T-helper 2 cell treated with Interferon-gamma antibody and Interleukin-4, amounts not matched to agents 5 μg/mL and 100 μg/mL, for 36 hours (primary cell): ENCODE data around the gene COL4A1.

ENCODE experiments used
- DNase-seq: peaks from one replicate; pipeline ENCODE4 v3.0.0; 2021; ENCODE audit warnings: low spot score
- H3K27ac Mint-ChIP-seq: one replicate; pipeline ENCODE4 v1.8.0; 2021; ENCODE audit warnings: mild to moderate bottlenecking, mixed read lengths
- H3K27me3 Mint-ChIP-seq: one replicate; pipeline ENCODE4 v1.8.0; 2021; ENCODE audit warnings: low read depth, mixed read lengths
- H3K36me3 Mint-ChIP-seq: one replicate; pipeline ENCODE4 v1.8.0; 2021; ENCODE audit warnings: low read depth, mixed read lengths
- H3K4me1 Mint-ChIP-seq: one replicate; pipeline ENCODE4 v1.8.0; 2021; ENCODE audit warnings: low read depth, mixed read lengths
- H3K4me3 Mint-ChIP-seq: one replicate; pipeline ENCODE4 v1.8.0; 2022; ENCODE audit warnings: mild to moderate bottlenecking, moderate library complexity, mixed read lengths
- H3K9me3 Mint-ChIP-seq: one replicate; pipeline ENCODE4 v1.8.0; 2021; ENCODE audit warnings: mixed read lengths

The COL4A1 gene

DNA sequence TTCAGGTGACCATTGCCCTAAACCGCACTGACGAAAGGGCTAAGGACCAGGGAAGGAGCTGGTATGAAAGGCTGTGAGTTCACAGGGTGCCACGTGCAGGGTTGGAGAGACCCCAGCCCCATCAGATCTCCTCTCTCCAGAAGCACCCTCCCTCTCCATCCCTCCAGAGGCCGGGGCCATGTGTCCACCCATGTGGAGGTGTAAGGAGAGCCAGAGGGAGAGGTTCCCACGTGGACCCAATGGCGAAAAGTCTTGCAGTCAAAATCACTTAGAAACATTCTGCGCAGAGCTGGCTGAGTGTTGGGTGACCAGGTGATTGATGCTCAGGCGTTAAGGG, 168.3 kb downstream of the COL4A1 start:
- Mint-ChIP-seq H3K4me3 (peak overlapping the region; percentile 42), H3K4me1 (peaks cover 15% of the 10 kb centered on the region), H3K36me3 (no peaks in the 10 kb centered on the region), H3K27ac (no peak overlapping the region), H3K27me3 (peaks cover 44% of the 10 kb centered on the region), H3K9me3 (no peaks in the 10 kb centered on the region)
- no peak for DNase-seq

DNA sequence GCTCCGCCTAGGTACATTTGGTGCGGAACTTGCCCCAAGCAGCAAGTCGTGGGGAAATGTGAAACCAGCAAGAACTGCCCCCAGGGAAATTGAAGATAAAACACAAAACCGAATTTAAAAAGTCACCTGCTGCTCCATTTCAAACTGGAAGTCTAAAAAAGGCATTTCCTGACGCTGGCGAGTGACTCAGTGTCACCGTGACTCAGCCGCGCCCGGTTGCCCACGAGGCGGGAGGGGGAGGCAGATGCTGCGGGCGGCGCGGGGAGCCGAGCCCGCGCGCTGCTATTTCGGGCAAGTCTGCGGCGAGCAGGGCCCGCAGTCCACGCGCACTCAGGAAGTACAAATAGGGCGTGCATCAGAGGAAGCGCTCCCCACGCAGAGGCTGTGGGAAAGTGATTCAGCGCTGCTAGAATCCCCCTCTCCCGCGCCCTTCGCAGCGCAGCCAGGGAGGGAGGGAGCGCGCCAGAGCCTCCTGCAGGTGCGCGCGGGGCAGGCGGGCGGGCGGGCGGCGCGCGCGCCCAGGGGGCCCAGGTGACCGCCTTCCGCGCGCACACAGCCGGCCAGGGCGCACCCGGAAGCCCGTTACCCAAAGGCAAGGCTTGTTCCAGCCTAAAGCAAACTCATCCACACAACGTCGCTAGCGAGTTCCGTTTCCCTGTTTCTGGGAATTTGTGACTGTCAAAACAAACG, 168.8 kb downstream of the COL4A1 start:
- peak overlapping the region; percentile 85 for H3K4me3 Mint-ChIP-seq

DNA sequence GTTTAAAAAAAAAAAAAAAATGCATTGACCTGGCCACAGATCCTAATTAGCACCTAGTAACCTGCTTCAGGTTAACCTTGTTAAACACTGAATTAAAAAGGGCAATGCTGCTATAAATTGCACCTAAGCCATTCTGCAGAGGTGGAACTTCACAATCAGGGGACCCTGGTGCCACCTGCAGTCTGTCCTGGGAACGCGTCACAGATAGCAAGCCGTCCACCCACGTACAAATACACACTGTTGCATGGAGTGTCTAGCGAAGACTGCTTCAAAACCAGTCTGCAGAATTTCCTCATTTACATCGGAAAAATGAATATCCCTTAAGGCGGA, 169.3 kb downstream of the COL4A1 start:
- DNase-seq, result no peak
- Mint-ChIP-seq H3K9me3 (no peaks in the 10 kb centered on the region), H3K36me3 (no peaks in the 10 kb centered on the region), H3K27me3 (peaks cover 39% of the 10 kb centered on the region), H3K4me1 (peaks cover 15% of the 10 kb centered on the region), H3K27ac (peak overlapping the region; percentile 80), H3K4me3 (peak overlapping the region; percentile 85)

More for the DNA sequence above, 168.8 kb downstream of the COL4A1 start:
- Mint-ChIP-seq H3K4me1 (peaks cover 15% of the 10 kb centered on the region), H3K27ac (peak overlapping the region; percentile 80), H3K9me3 (no peaks in the 10 kb centered on the region), H3K27me3 (peaks cover 44% of the 10 kb centered on the region), H3K36me3 (no peaks in the 10 kb centered on the region)
- peak; percentile 81 for DNase-seq

DNA sequence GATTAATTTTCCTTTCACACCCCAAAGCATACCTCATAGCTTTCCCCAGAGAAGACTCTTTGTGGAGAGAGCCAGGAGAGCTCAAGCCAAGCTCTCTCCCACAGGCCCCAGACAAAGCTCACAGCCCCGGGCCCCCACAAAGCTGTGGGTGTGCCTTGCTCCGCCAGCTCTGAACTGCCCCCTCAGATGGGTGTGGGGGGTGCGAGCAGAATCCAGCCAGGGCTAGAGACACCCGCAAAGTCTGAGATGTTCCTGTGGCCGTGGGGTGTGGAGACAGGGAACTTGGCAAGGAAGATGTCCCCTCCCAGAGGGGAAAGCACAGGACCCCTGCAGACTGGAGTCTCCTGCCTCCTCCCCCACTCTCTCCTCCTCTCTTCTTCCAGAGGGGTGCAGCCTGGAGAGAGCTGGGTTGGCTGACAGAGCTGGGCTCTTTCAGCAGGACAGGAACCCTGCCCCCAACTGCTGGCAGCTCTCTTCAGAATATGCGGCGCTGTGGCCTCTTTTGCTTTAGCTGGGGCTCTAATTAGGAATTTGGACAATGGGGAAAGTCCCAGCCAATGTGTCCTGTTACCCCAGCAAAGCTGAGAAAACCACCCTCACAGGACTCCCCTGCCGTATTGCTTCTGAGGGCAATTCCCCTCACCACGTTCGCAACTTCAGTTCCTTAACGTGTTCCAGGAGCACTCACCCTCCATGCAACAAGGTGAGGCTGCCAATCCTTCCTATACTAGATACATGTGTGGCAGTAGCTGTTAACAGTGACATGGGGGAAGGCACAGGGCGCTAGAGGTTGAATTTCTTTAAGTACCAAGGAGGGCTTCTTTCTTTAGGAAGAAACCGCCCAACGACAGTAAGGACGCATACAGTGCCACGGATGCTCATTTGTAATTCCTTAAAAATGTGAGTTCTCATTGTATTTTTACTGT, 170.0 kb downstream of the COL4A1 start:
- Mint-ChIP-seq H3K27ac (peak overlapping the region; percentile 80), H3K4me3 (peak overlapping the region; percentile 85), H3K9me3 (no peaks in the 10 kb centered on the region), H3K4me1 (peaks cover 15% of the 10 kb centered on the region), H3K27me3 (peaks cover 32% of the 10 kb centered on the region), H3K36me3 (no peaks in the 10 kb centered on the region)
- DNase-seq, result no peak

DNA sequence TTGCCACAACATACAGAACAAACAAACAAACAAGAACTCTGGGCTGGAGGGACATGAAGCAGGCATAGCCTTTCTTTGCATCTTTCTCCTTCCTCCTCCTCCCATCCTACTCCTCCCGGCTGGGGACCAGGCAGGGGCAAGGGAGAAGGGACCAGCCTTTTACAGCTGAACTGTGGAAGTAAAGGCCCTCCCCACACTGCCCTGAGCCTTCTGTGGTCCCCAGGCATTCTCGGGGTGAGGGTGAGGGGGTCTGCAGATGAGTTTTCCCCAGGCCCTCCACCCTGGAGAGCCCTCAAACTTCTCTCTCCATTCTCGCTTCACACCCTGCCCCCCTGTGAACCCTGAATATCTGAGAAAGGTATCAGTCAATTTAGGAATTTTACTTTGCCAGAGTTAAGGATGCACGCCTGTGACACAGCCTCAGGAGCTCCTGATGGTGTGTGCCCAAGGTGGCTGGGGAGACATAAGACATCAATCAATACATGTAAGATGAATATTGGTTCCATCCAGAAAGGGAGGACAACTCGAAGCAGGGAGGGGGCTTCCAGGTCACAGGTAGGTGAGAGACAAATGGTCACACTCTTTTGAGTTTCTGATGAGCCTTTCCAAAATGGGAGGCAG, 170.9 kb downstream of the COL4A1 start:
- no peaks in the 10 kb centered on the region for H3K9me3 Mint-ChIP-seq
- H3K36me3 Mint-ChIP-seq, result no peaks in the 10 kb centered on the region
- no peak overlapping the region for H3K27ac Mint-ChIP-seq
- H3K4me1 Mint-ChIP-seq, result peaks cover 15% of the 10 kb centered on the region
- H3K4me3 Mint-ChIP-seq, result no peak overlapping the region
- DNase-seq, result no peak
- peaks cover 26% of the 10 kb centered on the region for H3K27me3 Mint-ChIP-seq

DNA sequence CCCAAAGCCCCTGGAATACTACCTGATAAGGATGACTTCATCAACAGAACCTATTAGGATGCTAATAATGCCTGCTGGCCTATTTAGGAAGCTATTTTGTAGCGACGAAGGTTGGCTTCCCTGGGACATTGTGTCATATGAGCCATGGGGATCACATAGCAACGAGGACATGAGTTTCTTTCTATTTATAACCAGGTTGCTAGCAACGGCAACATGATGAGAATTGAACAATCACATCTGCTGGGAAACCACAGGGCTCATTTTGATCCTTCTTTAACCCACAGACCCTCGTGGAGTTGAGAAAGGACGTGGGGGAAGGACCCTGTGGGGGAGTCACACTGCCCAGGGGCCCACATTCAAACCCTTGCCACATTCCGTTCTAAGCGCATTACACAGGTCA, 172.2 kb downstream of the COL4A1 start:
- H3K4me1 Mint-ChIP-seq, result peaks cover 15% of the 10 kb centered on the region
- H3K27ac Mint-ChIP-seq, result no peak overlapping the region
- H3K4me3 Mint-ChIP-seq, result no peak overlapping the region
- DNase-seq, result no peak
- no peaks in the 10 kb centered on the region for H3K36me3 Mint-ChIP-seq
- peaks cover 22% of the 10 kb centered on the region for H3K27me3 Mint-ChIP-seq
- no peaks in the 10 kb centered on the region for H3K9me3 Mint-ChIP-seq

DNA sequence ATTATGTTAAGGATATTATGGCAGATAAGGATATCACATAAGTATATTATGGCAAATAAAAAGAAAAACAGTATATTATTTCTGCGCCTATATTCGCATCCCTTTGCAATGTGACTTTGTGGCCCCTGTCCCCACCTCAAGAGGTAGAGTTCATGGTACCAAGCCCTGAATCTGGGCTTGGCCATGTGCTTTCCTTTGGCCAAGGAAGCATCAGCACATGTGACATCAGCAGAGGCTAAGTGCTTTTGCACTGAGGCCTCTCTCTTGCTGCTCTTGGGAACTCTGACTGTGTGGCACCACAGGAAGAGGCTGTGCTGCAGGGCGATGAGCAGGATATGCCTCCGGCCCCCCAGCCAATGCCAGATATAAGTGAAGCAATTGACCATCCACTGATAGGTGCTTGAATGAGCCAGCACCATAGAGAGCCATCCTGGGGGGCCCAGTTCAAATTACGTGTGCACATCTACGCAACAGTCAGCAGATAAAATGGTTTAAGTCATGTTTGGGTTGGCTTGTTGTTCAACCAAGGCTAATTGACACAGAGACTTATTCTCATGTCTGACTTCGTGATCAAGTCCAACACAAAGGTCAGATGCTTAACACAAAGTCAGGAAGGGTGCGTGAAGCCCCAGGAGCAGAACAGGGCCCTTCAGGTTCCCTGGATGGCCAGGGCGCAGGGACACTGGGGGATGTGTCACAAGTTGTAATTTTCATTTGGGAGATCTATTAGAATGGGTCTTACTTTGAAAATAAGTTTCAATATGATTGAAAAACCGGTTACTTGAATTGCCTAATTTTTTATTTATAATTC, 173.3 kb downstream of the COL4A1 start:
- peaks cover 10% of the 10 kb centered on the region for H3K4me1 Mint-ChIP-seq
- no peak for DNase-seq
- H3K4me3 Mint-ChIP-seq, result no peak overlapping the region
- no peaks in the 10 kb centered on the region for H3K9me3 Mint-ChIP-seq
- H3K27ac Mint-ChIP-seq, result no peak overlapping the region
- no peaks in the 10 kb centered on the region for H3K36me3 Mint-ChIP-seq
- peaks cover 15% of the 10 kb centered on the region for H3K27me3 Mint-ChIP-seq

- no peak overlapping the region for H3K4me3 Mint-ChIP-seq
- peaks cover 3% of the 10 kb centered on the region for H3K4me1 Mint-ChIP-seq
- H3K27ac Mint-ChIP-seq, result no peak overlapping the region
- H3K36me3 Mint-ChIP-seq, result no peaks in the 10 kb centered on the region
- DNase-seq, result no peak
- H3K9me3 Mint-ChIP-seq, result no peaks in the 10 kb centered on the region
- H3K27me3 Mint-ChIP-seq, result peaks cover 10% of the 10 kb centered on the region
These were observed 174.6 kb downstream of the COL4A1 start for GRCh38 chr13:110132225-110132982.

DNA sequence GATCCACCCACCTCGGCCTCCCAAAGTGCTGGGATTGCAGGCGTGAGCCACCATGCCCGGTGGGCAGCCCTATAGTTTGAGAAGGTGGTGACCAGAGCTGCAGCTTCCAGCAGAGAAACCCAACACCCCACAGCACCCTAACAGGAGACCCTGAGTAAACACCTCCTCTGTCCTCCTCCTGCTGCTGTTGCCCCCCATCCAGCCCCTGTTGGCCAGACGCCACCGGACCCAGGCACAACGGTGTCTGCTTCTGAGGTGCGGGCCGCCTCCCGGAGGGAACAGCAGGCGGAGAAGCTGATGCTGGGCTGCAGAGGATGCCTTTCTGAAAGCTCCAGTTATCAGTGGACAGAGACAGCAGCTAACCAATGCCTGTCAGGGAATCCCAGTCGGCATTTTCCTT, 175.5 kb downstream of the COL4A1 start:
- DNase-seq, result no peak
- peaks cover 12% of the 10 kb centered on the region for H3K27me3 Mint-ChIP-seq
- H3K36me3 Mint-ChIP-seq, result no peaks in the 10 kb centered on the region
- H3K9me3 Mint-ChIP-seq, result no peaks in the 10 kb centered on the region
- H3K4me3 Mint-ChIP-seq, result no peak overlapping the region
- H3K4me1 Mint-ChIP-seq, result no peaks in the 10 kb centered on the region
- H3K27ac Mint-ChIP-seq, result no peak overlapping the region

DNA sequence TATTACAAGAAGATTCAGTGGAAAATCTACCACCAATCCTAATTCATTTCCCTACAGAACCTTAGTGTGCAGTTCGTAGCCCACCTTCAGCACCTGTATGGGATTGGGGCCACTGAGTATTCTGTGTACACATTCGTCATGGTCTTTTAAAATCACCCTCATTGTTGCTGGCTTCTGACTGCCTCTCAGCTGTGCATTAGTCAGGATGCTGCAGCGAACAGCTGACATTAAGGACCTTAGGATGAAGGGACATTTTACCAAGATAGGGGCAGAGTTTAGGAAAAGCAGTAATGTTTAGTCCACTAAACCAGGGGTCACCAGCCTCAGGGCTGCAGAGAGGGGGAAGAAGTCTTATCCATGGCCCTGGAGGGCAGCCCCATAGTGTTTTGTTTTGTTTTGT, 176.5 kb downstream of the COL4A1 start:
- peaks cover 15% of the 10 kb centered on the region for H3K27me3 Mint-ChIP-seq
- DNase-seq, result no peak
- no peaks in the 10 kb centered on the region for H3K36me3 Mint-ChIP-seq
- H3K9me3 Mint-ChIP-seq, result no peaks in the 10 kb centered on the region
- H3K4me3 Mint-ChIP-seq, result no peak overlapping the region
- H3K27ac Mint-ChIP-seq, result no peak overlapping the region
- no peaks in the 10 kb centered on the region for H3K4me1 Mint-ChIP-seq

- Mint-ChIP-seq H3K27ac (no peak overlapping the region), H3K9me3 (no peaks in the 10 kb centered on the region), H3K27me3 (peaks cover 18% of the 10 kb centered on the region), H3K4me3 (no peak overlapping the region), H3K4me1 (no peaks in the 10 kb centered on the region), H3K36me3 (no peaks in the 10 kb centered on the region)
- DNase-seq, result no peak
These were observed 177.3 kb downstream of the COL4A1 start for GRCh38 chr13:110129539-110130186.

DNA sequence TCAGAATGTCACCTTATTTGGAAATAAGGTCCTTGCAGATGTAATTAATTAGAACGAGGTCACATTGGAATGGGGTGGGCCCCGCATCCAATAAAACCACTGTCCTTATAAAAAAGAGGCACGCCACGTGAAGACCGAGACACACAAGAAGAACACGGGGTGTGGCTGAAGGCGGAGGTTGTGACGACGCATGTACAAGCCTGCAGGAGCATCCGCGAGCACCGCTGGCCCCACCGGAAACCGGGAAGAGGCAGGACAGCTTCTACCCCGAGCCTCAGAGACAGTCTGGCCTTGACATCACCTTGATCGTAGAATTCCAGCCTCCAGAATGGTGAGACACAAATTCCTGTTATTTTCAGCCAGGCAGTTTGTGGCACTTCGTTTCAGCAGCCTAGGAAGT, 177.9 kb downstream of the COL4A1 start:
- Mint-ChIP-seq H3K27me3 (peaks cover 18% of the 10 kb centered on the region), H3K4me1 (no peaks in the 10 kb centered on the region), H3K4me3 (no peak overlapping the region), H3K27ac (no peak overlapping the region), H3K36me3 (no peaks in the 10 kb centered on the region), H3K9me3 (no peaks in the 10 kb centered on the region)
- DNase-seq, result no peak

GRCh38 chr13:110128546-110128945, 178.4 kb downstream of the COL4A1 start:
- Mint-ChIP-seq H3K36me3 (no peaks in the 10 kb centered on the region), H3K4me3 (no peak overlapping the region), H3K9me3 (no peaks in the 10 kb centered on the region), H3K27me3 (peaks cover 20% of the 10 kb centered on the region), H3K27ac (no peak overlapping the region), H3K4me1 (no peaks in the 10 kb centered on the region)
- no peak for DNase-seq
